ENCODE data around the gene IDS. TPM values are rescaled to one million over a fixed set of nuclear protein-coding genes. Genes with fewer than 3 reads are reported as not detected.

IDS gene
- total RNA-seq, 4 donors from 2014 or later = 42.7 to 117 (median 83.7) TPM

DNA sequence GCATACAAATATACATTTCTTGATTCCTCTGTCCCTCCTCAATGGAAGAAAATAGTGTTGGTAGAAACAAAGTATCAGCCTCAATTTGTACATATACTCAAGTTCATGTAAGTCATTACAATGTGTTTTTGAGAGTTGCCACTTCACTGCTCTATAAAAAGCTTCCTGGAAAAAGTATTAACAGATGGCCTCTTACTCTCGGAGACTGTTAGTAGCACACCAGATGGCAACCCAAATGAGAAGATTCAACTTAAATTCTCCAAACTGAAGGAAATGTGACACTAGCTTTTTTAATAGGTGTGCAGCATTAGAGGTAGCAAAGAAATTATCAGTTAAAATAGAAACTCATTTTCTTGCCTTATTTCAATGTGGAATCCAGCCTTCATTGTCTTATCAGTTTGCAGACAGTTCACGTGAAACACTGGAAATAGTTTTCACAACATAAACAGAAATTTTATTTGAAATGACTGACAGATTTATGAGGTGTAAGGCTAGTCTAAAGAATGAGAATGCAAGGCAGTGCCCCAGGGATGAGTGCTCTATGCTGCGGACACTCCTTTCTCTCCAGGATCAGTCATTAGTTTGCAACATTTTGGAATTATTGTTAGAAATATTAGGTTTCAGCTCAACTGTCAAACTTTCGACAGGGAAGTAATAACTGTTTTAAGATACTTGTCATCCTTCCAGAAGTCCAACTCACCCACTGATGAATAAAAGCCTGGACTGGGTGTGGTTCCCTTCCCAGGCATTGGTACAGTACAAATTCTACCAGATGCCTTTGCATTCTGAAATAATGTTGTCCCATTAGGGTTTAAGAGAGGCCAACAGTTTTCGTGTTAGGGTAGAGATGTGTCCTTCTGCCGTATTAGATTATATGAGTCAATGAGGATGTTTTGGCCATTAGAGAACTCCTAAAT, 50.9 kb downstream of the IDS start:
- Histone ChIP-seq H3K27ac (no peak overlapping the region), H3K4me3 (no peak overlapping the region), H3K27me3 (no peaks in the 10 kb centered on the region), H3K36me3 (no peaks in the 10 kb centered on the region), H3K4me1 (no peaks in the 10 kb centered on the region), H3K9me3 (no peaks in the 10 kb centered on the region)
- no peak for DNase-seq
- intact Hi-C loops (cut with DNase I; ENCODE audit: low total_unique reads) = no loop called here
- TF ChIP-seq POLR2A (IDR thresholded peaks at IDR 0.05) = no peak
- TF ChIP-seq, protein P1, sequence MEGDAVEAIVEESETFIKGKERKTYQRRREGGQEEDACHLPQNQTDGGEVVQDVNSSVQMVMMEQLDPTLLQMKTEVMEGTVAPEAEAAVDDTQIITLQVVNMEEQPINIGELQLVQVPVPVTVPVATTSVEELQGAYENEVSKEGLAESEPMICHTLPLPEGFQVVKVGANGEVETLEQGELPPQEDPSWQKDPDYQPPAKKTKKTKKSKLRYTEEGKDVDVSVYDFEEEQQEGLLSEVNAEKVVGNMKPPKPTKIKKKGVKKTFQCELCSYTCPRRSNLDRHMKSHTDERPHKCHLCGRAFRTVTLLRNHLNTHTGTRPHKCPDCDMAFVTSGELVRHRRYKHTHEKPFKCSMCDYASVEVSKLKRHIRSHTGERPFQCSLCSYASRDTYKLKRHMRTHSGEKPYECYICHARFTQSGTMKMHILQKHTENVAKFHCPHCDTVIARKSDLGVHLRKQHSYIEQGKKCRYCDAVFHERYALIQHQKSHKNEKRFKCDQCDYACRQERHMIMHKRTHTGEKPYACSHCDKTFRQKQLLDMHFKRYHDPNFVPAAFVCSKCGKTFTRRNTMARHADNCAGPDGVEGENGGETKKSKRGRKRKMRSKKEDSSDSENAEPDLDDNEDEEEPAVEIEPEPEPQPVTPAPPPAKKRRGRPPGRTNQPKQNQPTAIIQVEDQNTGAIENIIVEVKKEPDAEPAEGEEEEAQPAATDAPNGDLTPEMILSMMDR (IDR thresholded peaks at IDR 0.05) = no peak

DNA sequence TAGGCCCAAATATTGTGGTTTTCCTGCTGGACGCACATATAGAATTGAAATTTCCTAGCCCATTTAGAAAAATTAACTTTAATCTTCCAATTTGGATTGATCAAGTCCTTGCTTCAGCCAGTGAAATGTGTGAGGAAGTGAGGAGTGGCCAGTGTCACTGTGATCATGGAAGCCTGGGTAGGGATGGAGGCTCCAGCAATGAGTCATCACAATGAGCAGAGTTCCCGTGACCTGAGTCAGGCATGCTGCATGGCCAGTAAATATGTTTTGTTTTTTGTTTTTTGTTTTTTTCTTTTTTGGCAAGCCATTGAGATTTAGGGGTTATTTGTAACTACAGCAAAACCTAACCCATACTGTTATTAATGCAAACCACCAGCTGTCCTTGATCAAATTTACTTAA, 52.1 kb downstream of the IDS start:
- intact Hi-C loops (cut with DNase I; ENCODE audit: low total_unique reads) = no loop called here
- no peaks in the 10 kb centered on the region for H3K27me3 ChIP-seq
- TF ChIP-seq POLR2A (IDR thresholded peaks at IDR 0.05) = no peak
- TF ChIP-seq, protein P1 (IDR thresholded peaks at IDR 0.05) = no peak
- no peaks in the 10 kb centered on the region for H3K9me3 ChIP-seq
- no peaks in the 10 kb centered on the region for H3K4me1 ChIP-seq
- H3K36me3 ChIP-seq = no peaks in the 10 kb centered on the region
- no peak overlapping the region for H3K4me3 ChIP-seq
- no peak for DNase-seq
- H3K27ac ChIP-seq = no peak overlapping the region

DNA sequence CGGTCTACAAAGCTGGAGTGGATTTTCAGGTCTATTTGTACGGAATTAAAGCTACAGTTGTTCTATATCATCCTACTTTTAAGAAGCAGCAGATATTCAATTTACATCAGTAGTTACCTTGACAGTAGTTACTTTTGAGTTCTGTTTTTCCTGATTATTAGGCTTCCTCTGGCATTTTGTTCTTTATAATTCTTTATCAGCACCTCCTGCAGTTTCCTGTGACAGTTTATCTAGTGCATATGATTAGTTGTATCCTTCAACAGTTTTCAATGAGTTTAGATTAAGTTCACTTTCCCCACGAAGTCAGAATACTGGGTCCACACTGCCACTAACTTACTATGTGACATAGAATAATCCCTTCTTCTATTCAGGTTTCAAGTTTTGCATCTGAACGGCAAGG, 71.7 kb downstream of the IDS start:
- Histone ChIP-seq H3K4me1 (no peaks in the 10 kb centered on the region), H3K36me3 (no peaks in the 10 kb centered on the region), H3K27ac (no peak overlapping the region), H3K27me3 (no peaks in the 10 kb centered on the region), H3K4me3 (no peak overlapping the region), H3K9me3 (no peaks in the 10 kb centered on the region)
- no peak for DNase-seq
- intact Hi-C loops (cut with DNase I; ENCODE audit: low total_unique reads) = no loop called here
- TF ChIP-seq, protein P1 (IDR thresholded peaks at IDR 0.05) = no peak
- no peak for TF ChIP-seq POLR2A (IDR thresholded peaks at IDR 0.05)

DNA sequence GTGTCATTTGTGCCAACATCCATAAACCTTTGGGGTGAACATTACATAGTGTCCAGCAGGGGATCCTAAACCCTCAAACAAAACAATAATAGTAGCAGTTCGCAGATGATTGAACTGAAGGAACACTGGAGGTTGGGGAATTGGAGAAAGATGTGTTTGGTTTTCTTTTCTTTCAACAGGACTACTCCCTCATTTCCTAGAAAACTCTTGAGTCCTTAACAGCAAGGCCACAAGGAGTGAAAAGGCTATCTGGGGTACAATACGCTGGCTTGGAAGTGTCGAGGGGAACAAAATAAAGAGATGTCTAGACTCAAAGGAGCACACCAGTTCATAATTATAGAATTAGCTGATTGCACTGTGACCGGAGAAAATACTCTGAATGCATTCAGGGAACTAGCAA, 72.1 kb downstream of the IDS start:
- Histone ChIP-seq H3K27me3 (no peaks in the 10 kb centered on the region), H3K4me3 (no peak overlapping the region), H3K27ac (no peak overlapping the region), H3K4me1 (no peaks in the 10 kb centered on the region), H3K9me3 (no peaks in the 10 kb centered on the region), H3K36me3 (no peaks in the 10 kb centered on the region)
- TF ChIP-seq, protein P1 (IDR thresholded peaks at IDR 0.05) = no peak
- TF ChIP-seq POLR2A (IDR thresholded peaks at IDR 0.05) = no peak
- no peak for DNase-seq
- intact Hi-C loops (cut with DNase I; ENCODE audit: low total_unique reads) = no loop called here

Other genes with a start within 250 kb of the IDS start
- gene EOLA1, start 35.7 kb upstream of the IDS start, total RNA-seq = 10 to 100 TPM in 3 of 4 donors, 1 to 10 TPM in 1; 9.1 to 23.6 (median 13.6) TPM
- not detected for gene HSFX3, start 44.6 kb upstream of the IDS start, total RNA-seq
- gene MAGEA9B, start 82.2 kb upstream of the IDS start, total RNA-seq = not detected
- not detected for gene HSFX2, start 90.0 kb upstream of the IDS start, total RNA-seq
- 10 to 100 TPM in 2 of 4 donors, 1 to 10 TPM in 2; 2.0 to 33.9 (median 16.7) TPM for gene TMEM185A, start 126.5 kb upstream of the IDS start, total RNA-seq
- gene MAGEA11, start 206.8 kb upstream of the IDS start, total RNA-seq = not detected